NCI-H82 (cell line): ENCODE measurements around the gene SNX20.
A peak's percentile ranks its signal among the peaks of the same experiment; 100 is the strongest.

ENCODE experiments used
- DNase-seq: peaks from one replicate; lab custom pipeline; 2025; lab: John Stamatoyannopoulos, UW

The SNX20 gene

DNA sequence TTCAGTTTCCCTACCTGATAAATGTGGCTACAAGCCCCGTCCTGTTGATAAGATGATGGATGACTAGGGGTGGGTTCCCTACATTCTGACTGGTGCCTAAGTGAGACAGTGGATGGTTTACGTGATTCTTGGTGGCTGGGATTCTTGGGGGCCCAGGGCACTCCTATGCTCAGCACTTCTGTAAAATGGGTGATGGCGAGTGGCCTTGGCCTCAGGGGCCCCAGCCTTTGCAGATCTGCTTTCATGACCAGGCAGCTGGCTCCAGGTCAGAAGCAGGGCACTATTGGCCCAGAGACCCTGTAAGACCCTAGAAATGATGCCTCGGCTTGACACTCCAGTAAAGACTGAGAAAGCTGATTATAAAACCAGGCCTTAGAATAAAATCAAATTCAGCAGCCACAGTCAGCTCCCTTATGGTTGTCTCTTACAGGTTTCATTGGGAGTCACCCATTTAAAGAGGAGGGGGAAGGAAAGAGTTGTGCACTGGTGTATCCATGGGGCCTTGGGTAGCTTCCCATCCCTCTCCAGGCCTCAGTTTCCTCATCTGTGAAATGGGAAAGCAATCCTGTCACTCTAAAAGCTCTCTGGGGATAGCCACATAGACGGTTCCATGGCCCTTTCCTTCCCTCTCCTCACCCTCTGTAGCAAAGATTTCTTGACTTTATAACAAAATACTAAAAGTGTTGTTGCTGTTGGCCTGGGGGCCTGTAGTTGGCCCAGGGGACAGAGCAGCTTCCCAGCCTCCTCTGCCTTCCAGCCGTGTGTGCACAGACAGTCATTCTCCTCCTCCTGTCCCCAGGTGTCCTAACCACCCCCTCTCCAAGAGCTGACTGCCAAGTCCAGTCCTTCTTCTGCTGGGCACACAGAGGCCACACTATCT lies 1.2 kb downstream of the SNX20 start:
- DNase-seq = no peak

- no peak for DNase-seq
Measured at GRCh38 chr16:50679266-50679665, 1.8 kb downstream of the SNX20 start.

- no peak for DNase-seq
Measured at GRCh38 chr16:50678531-50678930, 2.6 kb downstream of the SNX20 start.

- no peak for DNase-seq
Measured at GRCh38 chr16:50677351-50677750, 3.8 kb downstream of the SNX20 start.

- no peak for DNase-seq
Measured at GRCh38 chr16:50676684-50677225, 4.4 kb downstream of the SNX20 start.

GRCh38 chr16:50675686-50676610 lies 5.2 kb downstream of the SNX20 start:
- DNase-seq = no peak

GRCh38 chr16:50674831-50675230 lies 6.3 kb downstream of the SNX20 start:
- DNase-seq = no peak

GRCh38 chr16:50673496-50674275 lies 7.4 kb downstream of the SNX20 start:
- no peak for DNase-seq

DNA sequence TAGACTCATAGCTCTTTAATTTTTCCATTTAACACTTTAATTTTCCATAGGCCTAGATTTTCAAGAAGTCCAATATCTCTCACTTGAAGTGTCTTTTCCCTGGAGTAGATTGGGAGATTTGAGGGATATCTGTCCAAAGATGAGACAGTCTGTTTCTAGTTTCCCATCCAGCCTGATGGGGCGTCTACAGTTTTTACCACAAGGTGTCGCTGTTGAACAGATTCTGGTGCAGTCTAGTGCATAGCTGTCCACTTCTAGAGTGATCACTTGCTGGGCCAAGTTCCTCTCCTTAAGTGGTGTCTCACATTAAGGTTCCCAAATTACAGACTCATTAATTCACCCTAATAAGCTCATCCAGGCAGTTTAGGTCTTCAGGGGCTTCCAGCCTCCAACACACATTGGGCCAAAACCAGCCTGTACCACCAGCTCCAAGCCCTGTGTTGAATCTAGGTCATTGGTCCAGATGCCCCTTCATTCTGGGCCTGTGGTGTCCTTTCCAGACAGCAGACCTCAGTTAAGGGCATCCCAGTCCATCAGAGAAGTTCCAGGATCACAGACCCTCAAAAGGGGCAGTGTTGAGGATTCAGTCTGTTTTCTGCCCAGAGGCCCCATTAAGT lies 9.4 kb downstream of the SNX20 start:
- DNase-seq = peak; percentile 59

DNA sequence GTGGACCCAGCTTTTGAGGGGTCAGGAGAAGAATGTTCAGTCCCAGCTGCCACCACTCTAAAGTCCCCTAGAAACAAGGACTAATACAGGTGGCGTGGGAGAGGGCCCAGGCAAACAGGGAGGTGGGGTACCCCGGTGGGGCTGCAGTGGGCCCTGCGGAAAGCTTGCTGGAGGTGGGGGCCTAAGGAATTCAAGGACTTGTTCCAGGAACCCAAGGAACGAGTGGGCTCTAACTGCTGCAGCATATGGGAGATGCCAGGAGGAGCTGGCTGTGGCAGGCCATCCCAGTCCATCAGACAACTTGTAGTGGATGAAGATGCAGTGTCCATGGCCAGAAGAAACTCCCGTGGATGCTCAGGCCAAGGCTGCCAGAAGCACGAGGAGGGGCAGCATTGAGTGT lies 10.6 kb downstream of the SNX20 start:
- DNase-seq = no peak

DNA sequence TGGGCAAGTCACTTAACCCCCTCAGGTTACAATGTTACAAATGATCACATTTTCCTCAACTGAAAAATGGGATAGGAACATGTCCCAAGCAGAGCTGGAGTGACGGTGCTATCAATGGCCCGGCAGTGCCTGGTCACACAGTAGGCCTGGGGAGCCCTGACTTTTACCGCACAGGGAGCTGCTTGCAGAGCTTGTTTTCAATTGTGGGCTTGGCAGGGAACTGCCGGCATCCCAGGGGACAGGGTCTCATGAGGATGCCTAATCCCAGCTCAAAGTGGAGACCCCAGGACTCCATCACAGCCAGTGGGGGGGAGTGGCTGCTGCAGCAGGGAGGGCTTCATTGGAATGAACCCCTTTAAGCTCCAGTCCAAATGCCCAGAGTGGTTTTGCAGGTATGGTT lies 11.4 kb downstream of the SNX20 start:
- no peak for DNase-seq

DNA sequence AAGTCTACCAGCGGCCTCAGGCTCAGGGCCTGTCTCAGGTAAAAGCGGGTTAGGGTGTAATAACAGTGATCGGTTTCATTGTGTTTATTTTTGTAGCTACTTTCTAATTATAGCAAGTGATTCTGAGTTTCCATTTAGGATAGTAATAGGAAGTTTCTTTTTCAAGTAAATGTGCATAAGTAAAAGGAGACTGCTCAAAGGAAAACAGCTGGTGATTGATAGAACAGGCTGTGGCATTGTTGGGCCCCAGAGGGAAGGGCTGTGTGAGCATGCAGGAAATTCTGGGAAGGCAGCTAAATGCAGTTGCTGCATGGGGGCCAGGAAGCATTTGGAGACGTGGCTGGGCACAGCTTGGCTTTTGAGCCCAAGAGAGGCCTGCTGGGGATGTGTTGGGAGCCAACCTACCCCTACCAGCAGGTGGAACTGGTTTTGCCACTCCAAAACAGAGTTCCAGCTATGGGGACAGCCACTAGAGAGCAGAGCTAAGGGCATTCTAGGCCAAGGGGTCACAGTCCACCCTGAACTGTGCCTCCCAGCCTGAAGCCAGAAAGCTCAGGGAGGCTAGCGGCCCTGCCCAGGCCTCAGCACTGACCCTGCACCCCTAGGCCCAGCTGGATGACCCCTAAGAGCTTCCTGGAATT lies 12.6 kb downstream of the SNX20 start:
- DNase-seq = no peak

DNA sequence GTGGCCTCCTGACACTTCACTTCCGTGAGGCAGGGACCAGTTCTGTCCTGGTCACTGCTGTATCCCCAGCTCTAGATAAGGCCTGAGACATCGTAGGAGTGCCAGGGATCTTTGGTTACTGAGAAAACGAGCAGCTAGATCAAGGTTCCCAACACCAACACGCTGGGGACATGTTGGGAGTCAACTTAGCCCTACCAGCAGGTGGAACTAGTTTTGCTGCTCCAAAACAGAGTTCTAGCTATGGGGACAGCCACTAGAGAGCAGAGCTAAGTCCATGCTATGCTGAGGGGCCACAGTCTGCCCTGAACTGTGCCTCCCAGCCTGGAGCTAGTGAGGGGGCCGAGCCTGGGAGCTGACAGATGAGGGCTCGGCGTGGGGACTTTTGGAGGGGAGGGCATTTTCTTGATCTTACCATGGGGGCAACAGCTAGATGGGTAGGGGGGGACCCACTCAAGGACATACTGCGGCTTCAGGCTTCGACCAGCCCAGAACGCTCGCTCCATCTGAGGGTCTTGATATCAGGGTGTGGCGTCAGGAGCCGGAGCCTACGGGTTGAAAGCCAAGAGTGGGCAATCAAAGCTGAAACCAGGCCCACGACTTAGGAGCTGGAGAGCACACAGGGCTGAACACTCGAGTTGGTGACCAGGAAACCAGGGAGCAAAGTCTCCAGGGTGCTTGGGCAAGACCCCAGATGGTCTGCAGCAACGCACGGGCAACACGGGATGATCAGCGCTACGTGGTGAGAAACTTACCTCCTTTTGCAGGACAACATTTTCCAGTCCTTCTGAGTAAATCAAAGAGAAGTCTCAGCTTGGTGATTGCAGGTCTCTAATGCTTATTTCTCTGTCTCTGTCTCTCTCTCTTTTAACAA lies 13.4 kb downstream of the SNX20 start:
- peak; percentile 11 for DNase-seq

GRCh38 chr16:50666658-50667496 lies 14.2 kb downstream of the SNX20 start:
- no peak for DNase-seq

DNA sequence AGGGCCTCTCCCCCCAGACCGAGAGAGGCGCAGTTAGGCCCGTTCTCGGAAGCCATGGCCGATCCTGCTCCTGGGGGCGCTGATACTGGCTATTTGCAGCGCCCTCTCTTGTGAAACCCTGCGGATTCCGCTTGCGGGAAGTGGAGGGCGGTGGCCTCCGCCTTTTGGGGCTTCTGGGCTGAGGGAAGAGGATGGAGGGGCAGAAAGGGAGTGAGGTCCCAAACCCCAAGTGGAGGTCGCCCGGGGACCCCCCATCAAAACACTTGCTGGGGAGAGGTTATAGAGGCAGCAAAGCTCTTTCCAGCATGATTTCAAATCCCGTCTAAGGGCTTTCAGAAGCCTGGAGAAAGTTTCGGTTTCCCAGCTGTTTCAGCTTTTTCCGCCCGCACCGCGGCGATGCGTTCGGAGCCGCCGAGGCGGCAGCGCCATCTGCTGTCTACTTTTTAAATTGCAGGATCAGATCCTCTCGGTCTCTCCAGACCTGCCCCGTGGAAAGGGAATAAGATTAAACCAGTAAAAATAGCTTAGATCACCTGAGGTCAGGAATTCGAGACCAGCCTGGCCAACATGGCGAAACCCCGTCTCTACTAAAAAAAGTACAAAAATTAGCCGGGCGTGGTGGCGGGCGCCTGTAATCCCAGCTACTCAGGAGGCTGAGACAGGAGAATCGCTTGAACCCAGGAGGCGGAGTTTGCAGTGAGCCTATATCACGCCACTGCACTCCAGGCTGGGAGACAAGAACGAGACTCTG lies 15.8 kb downstream of the SNX20 start:
- DNase-seq = peak; percentile 77

DNA sequence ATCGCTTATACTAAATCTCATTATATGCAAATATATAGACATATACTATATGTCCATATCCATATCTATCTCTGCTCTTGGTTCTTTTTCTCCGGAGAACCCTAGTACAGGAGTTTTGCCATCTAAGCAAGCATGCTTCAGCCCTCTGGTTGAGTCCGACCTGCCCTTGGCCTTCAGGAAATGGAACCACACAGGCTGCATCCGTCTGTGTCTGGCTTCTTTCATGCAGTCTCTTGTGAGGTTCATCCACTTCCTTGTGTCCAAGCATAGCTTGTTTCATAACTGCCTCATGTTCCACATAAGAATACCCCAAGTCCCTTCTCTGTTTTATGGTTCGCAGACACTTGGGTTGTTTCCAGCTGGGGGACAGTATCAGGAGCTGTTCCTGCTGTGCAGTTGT lies 16.8 kb downstream of the SNX20 start:
- no peak for DNase-seq

DNA sequence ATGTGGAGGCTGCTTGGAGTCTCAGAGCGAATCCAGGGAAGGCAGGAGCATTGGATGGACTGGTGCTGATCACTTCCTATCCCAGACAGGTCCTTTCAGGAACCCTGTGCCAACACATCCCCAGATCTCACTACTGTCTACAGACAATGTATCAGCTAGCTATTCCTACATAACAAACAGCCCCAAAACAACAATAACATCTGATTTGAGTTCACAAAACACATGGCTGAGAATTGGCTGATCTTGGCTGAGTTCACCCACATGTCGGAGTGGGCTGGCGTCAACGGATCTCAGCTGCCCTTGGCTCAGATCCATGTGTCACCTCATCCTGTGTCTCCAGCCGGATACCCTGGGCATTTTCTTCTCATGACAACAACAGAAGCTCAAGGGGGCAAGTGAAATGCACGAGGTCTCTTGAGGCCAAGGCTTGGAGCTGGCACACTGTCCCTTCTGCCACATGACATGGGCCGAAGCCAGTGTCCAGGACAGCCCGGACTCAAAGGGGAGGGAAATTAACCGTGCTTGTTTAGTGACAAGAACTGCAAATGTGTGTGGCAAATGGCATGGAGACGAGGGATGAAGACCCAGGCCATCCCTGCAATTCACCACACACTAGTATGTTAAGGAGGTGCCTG lies 18.7 kb downstream of the SNX20 start:
- DNase-seq = no peak

- DNase-seq = no peak
Measured at GRCh38 chr16:50659806-50660205, 21.3 kb downstream of the SNX20 start.
